GM13977 (cell line): ENCODE measurements around the gene EFCAB8.

ENCODE experiments used
- DNase-seq: peaks from one replicate; pipeline ENCODE4 v3.0.0; 2012; ENCODE audit warnings: low spot score
- CTCF ChIP-seq: IDR thresholded peaks from 2 replicates; pipeline ENCODE4 v1.5.1; 2012; ENCODE audit warnings: mild to moderate bottlenecking, control low read depth; ENCODE audit not compliant: insufficient read depth; ENCODE audit errors: extremely low read depth, missing control alignments
- in situ Hi-C: fragments of 300-500 bp; cut with MboI; formaldehyde crosslinking; loops from one replicate; pipeline ENCODE4 v1.12.0; 2022; ENCODE audit warnings: low sequenced_read_pairs, low pct_unique_long_range_greater_than_20kb, mixed read lengths, inconsistent platforms; ENCODE audit not compliant: unreplicated experiment

EFCAB8 gene

DNA sequence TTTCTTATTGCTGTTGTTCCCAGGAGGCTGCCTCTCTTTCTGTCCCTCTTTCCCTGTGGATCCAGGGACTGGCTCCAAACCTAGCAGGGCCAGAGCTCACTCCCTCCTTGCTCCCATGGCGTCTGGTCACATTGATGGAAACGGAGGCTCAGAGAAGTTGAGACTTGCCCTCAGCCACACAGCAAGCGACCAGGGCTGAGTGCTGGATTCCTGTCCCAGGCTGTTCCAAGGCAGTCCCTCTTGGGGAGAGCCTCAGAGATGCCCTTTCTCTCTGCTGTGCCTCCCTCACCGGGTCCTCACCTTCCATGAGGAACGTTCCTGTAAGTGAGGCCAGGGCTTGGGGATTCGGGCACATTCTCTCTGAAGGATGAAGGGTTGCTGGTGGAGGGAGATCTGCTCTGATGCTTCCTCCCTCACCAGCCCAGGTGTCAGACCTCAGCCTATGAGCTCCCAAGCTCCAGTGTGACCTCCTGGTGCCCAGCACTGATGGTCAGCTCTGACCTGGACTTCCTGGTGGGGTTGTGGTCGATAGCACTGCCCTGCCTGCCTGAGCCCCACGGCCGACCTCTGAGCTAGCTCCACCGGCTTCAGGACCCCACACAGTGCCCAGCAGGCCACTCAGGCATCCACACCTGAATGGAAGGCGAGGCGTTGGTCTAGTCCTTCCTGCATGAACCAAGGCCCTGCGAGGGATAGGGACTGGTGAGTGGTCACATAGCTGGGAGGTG lies 118.7 kb downstream of the EFCAB8 start:
- no peak for DNase-seq
- in situ Hi-C loops, result no loop called here
- TF ChIP-seq CTCF, result no peak

- TF ChIP-seq CTCF, result no peak
- no peak for DNase-seq
- in situ Hi-C loops, result no loop called here
Measured at GRCh38 chr20:32978009-32978335, 119.2 kb downstream of the EFCAB8 start.

GRCh38 chr20:32979201-32979998 lies 120.7 kb downstream of the EFCAB8 start:
- in situ Hi-C loops, result no loop called here
- DNase-seq, result no peak
- TF ChIP-seq CTCF, result no peak

DNA sequence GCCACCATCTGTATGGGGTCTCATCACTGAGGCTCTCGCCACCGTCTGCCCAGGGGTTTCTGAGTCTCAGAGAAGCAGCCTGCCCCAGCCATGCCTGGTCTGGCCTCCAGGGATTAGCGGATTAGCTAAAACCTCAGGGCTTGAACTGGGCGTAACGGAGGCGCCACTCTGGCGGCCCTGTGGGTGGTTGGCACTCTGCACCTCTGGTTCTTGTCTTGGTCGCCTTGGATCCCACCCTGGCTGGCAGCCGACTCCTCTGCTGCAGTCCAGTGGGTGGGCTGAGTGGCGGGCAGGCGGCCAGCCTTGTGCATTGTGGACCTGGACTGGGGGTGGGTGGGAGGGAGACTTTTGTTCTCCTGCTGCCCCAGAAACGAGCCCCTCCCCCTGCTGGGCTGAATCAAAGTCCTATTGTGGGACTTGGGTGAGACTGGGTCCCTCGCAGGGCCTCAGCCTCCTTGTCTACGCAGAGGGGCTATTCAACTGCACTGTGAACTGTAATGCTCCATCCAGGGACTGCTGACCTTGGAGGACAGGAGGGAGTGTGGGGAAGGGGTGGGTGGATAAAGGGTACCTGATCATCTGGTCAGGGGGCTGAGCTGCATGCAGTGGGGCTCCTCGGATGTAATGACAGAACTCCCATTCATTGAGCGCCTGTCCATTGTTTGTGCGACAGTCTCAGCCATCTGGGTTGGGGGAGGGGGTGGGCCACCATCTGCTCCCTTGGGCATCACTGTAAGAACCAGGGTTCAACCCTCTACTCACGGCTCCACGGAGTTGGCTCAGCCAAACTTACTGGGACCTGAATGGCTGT lies 121.6 kb downstream of the EFCAB8 start:
- no peak for DNase-seq
- in situ Hi-C loops, result no loop called here
- no peak for TF ChIP-seq CTCF

DNA sequence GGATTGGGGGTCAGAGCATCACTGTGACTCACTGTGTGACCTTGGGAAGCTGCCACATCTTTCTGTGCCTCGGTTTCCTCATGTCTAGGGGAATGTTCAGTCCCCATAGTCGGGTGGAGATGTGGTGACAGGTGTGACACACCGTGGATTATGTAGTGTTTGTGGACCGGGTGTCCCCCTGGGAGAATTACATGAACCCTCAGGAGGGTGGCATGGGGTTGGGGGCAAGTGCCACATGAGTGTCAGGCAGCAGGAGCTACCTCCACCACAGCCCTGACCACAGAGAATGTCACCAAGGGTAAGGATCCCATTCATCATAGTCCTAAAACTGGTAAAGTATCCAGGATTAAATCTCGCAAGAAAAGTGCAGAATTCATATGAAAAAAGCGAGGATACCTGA lies 122.3 kb downstream of the EFCAB8 start:
- no peak for DNase-seq
- no peak for TF ChIP-seq CTCF
- in situ Hi-C loops, result no loop called here

- no peak for DNase-seq
- in situ Hi-C loops, result no loop called here
- TF ChIP-seq CTCF, result no peak
Measured at GRCh38 chr20:32982617-32983458, 124.1 kb downstream of the EFCAB8 start.
